Kidney epithelial cell (primary cell): ENCODE measurements around the gene STOML2. TPM values are rescaled to one million over a fixed set of nuclear protein-coding genes. Genes with fewer than 3 reads are reported as not detected.

Experiments used
- DNase-seq: peaks from one replicate; pipeline ENCODE4 v3.0.0-alpha.2; 2010; ENCODE audit warnings: low read depth
- H3K27me3 ChIP-seq: 2 replicates; pipeline ENCODE4 v1.6.0; 2011; ENCODE audit warnings: low read length; ENCODE audit not compliant: control insufficient read depth, insufficient read depth
- H3K36me3 ChIP-seq: 2 replicates; pipeline ENCODE4 v1.5.1; 2011; ENCODE audit warnings: low read length; ENCODE audit not compliant: control insufficient read depth, insufficient read depth
- H3K4me3 ChIP-seq: 2 replicates; pipeline ENCODE4 v1.5.1; 2011; ENCODE audit warnings: low read depth, mild to moderate bottlenecking, control low read depth, low read length
- total RNA-seq: library from RNA; depleted of rRNA; stranded (reverse); fragments of >200 nt; gene quantifications from 2 replicates; pipeline ENCODE4 v1.2.3, GENCODE V29; 2015
- TF ChIP-seq, protein P1 (sequence below): IDR thresholded peaks from 2 replicates; pipeline ENCODE4 v1.5.1; 2011; ENCODE audit warnings: mild to moderate bottlenecking, moderate library complexity, low read length, control low read depth, inconsistent platforms; ENCODE audit not compliant: insufficient read depth, poor library complexity, severe bottlenecking

STOML2 gene
- total RNA-seq, 1 donor from 2014 or later: 264 TPM

DNA sequence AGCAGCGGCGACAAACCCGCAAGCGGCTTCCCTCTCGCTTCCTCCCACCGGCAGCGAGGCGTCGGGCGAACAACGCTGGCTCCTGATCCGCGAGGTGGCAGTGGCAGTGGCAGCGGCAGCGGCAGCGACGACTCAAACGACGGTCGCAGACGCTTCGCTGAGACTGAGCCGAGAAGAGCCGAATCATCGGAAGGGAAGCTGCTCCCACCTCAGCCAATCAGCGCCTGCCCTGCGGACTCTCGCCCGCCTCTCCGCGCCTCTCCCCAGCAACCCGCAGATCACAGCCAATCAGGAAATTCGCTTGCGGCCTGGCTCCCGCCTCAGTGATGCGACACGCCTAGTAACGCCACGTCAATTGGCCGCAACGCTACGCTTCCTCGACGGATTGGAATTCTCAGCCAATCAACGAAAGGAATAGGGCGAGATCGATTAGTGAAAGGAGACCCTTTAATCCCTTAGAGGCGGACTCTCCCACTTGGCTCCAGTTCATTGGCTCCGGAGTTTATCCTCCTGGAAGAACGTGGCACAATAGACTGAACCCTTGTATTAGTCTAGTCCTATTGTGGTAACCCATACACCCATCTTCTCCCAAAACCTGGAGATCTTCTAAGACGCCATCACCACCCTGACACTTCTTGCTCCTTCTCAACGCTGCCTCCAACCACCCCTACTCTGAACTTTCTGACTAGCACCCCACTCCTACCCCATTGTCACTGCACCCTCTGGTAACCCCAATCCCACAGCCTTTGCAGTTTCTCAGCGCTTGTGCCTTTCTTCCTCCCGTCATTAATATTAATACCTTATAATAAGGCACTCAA, 30.3 kb downstream of the STOML2 start, which contains the start of gene VCP:
Gene VCP (minus strand): TSS at position 165 of the 818 bp plus-strand sequence. CDS start 272 bp downstream, outside the sequence.
- peak; percentile 92 for DNase-seq
- H3K36me3 ChIP-seq: peaks cover 1% of the 10 kb centered on the region

DNA sequence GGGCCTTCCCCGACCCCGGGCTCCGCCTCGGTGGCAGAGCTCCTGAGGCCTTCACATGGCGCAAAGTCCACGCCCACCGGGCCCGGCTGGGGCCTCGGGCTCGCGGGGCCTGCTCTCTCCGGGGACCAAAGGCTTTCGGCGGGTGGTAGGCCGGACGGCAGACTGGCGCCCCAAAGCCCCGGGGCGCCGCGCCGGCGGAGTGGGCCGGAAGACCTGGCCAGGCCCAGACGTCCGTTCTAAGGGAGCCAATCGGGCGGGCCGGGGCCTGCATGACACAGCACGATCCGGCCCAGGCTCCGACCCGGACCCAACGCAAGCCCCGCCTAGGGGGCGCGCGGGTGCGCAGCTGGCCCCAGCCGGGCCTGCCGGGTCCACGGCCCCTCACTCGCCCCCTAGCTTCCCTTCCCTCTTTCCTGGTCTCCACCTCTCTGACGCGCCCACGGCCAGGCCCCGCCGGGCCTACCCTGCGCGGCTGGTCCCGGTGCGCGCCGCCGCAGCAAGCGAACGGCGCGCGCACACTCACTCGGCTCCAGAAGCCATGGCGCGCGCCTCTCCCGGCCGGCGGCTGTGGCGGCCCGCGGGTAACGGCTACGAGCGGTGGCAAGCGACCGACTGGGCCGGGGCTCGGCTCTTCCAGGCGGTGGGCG, 31.0 kb downstream of the STOML2 start:
- peaks cover 1% of the 10 kb centered on the region for H3K36me3 ChIP-seq
- DNase-seq: no peak
- TF ChIP-seq, protein P1, sequence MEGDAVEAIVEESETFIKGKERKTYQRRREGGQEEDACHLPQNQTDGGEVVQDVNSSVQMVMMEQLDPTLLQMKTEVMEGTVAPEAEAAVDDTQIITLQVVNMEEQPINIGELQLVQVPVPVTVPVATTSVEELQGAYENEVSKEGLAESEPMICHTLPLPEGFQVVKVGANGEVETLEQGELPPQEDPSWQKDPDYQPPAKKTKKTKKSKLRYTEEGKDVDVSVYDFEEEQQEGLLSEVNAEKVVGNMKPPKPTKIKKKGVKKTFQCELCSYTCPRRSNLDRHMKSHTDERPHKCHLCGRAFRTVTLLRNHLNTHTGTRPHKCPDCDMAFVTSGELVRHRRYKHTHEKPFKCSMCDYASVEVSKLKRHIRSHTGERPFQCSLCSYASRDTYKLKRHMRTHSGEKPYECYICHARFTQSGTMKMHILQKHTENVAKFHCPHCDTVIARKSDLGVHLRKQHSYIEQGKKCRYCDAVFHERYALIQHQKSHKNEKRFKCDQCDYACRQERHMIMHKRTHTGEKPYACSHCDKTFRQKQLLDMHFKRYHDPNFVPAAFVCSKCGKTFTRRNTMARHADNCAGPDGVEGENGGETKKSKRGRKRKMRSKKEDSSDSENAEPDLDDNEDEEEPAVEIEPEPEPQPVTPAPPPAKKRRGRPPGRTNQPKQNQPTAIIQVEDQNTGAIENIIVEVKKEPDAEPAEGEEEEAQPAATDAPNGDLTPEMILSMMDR: peak; percentile 16

More for the DNA sequence above, 30.3 kb downstream of the STOML2 start, which contains the start of gene VCP:
- TF ChIP-seq, protein P1: no peak
- H3K4me3 ChIP-seq: peak within 1 kb of the TSS; percentile 88
- no peaks in the 10 kb centered on the region for H3K27me3 ChIP-seq

DNA sequence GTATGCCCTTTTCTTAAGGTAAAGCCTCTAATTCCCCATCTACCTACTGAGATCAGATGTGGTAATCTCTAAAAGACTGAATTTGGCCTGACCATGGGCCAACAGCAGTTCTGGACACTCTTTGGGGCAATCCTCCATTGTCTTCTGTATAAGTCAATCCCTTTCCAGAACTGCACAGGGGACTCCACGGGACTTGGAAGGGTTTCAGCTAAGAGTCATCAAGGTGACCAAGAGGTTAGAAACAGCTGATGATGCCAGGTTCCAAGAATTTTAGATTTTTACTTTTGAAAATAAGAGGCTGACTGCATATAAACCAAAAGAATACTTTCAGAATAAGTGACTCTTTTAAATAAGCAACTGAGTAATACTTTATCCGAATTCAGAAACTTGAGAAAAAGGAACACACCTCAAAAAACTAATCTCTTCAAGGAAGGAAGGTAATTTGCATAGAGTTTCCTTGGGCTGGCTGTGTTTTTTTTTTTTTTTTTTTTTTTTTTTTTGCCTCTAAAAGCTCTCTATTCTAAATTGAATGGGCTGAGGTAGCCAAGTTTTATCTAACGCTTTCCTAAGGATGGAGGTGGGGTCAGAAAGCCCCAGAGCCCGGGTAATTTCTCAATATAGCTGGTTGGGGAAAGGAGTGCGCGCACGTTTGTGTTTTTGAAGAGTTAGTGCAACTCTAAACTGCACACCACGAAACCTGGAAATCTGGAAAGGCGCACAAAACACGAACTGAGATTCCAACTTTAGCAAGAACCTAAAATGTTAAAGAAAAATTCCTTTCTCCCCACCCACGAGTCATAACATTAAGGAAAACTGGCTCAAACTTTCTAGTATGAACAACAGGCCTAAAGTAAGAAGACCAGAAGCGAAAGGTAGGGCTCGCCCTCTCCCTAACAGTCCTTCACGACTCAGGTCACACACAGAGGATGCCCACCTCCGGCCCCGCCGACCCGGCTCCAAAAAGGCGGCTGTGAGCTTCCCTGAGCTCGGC, 31.8 kb downstream of the STOML2 start:
- peaks cover 3% of the 10 kb centered on the region for H3K36me3 ChIP-seq
- peak overlapping the region; percentile 88 for H3K4me3 ChIP-seq
- no peak for DNase-seq
- TF ChIP-seq, protein P1: no peak
- no peaks in the 10 kb centered on the region for H3K27me3 ChIP-seq

More for the DNA sequence above, 31.0 kb downstream of the STOML2 start:
- H3K4me3 ChIP-seq: peak overlapping the region; percentile 88
- no peaks in the 10 kb centered on the region for H3K27me3 ChIP-seq

DNA sequence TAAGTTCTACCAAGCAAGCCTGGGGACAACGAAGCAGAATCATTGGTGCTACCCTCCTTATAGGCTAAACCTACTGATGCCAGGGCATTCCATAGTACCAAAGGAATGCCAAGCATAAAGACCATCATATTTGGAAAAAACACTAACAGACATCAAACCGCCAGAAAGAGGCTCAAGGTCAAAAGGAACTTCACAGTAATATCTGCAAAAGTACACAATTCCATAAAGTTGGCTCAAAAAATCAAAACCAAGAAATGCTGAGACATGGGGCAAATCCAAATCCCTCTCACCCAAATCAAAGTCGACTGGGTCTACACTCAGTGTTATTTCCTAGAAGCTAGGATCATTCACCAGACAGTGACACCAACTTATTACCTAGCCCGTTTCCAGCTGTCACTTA, 33.9 kb downstream of the STOML2 start:
- TF ChIP-seq, protein P1: no peak
- Histone ChIP-seq H3K4me3 (no peak overlapping the region), H3K36me3 (peaks cover 5% of the 10 kb centered on the region)

DNA sequence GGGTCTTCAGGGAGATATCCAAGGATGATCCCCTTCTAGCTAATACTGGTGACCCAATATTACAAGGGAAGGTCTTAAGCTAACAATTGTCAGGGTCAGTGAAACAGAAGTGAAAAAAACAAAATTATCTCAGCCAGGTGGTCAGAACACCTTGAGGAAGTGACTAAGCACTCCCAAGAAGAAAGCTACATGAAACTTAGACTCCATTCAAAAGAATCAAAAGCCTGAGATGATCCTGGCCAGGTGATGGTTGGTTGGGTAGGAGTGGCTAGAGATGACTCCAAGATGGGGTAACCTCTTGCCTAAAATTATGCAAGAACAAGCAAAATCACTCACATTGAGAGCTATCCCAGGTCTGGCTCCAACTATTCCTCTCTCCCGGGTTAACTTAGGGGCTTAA, 35.9 kb downstream of the STOML2 start:
- H3K4me3 ChIP-seq: no peak overlapping the region
- peaks cover 8% of the 10 kb centered on the region for H3K36me3 ChIP-seq
- no peaks in the 10 kb centered on the region for H3K27me3 ChIP-seq
- no peak for DNase-seq
- TF ChIP-seq, protein P1: no peak

More for the DNA sequence above, 33.9 kb downstream of the STOML2 start:
- no peaks in the 10 kb centered on the region for H3K27me3 ChIP-seq
- no peak for DNase-seq
